Hematopoietic multipotent progenitor cell treated with erythropoietin and hydrocortisone succinate and interleukin-3 and kit ligand, for 15 days (in vitro differentiated cells): Measurements from ENCODE around the gene TAAR6.
A peak's percentile ranks its signal among the peaks of the same experiment; 100 is the strongest.
"Not testable (repeated sequence)": the region's sequence is repeated elsewhere in the genome, so short reads cannot be mapped to it uniquely, and the experiment has no call there.

Source experiments
- DNase-seq: peaks from one replicate; pipeline ENCODE4 v3.0.0-alpha.2; 2015; ENCODE audit warnings: low spot score

TAAR6 gene

DNA sequence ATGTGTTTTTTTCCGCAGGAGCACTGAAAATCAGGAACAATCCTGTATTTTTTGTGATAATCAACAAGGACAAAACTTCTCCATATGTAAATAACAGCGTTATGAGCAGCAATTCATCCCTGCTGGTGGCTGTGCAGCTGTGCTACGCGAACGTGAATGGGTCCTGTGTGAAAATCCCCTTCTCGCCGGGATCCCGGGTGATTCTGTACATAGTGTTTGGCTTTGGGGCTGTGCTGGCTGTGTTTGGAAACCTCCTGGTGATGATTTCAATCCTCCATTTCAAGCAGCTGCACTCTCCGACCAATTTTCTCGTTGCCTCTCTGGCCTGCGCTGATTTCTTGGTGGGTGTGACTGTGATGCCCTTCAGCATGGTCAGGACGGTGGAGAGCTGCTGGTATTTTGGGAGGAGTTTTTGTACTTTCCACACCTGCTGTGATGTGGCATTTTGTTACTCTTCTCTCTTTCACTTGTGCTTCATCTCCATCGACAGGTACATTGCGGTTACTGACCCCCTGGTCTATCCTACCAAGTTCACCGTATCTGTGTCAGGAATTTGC, at the start of gene TAAR6:
Gene TAAR6 (plus strand): TSS at position 102 of the 557 bp plus-strand sequence. CDS start 0 bp downstream, at position 102.
- DNase-seq: no peak

DNA sequence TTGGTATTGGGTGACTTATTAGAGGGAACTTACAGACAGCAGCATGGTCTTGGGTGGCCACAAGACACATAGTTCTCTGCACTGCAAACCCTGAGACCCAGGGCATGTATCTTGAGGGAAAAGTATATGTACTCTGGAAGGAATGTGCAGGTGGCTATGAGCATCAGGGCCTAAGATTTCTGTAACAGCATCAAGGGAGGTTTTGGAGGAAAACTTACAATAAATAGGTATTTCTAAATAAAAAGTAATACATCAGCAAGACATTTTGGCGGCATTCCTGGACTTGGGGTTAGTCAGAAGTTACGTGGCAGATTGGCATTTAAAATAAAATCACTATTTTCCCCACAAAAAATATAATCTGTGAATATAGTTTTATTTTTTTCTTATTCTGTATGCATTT, 49.2 kb upstream of the TAAR6 start:
- DNase-seq: no peak

GRCh38 chr6:132524646-132525045, 45.5 kb upstream of the TAAR6 start:
- no peak for DNase-seq

DNA sequence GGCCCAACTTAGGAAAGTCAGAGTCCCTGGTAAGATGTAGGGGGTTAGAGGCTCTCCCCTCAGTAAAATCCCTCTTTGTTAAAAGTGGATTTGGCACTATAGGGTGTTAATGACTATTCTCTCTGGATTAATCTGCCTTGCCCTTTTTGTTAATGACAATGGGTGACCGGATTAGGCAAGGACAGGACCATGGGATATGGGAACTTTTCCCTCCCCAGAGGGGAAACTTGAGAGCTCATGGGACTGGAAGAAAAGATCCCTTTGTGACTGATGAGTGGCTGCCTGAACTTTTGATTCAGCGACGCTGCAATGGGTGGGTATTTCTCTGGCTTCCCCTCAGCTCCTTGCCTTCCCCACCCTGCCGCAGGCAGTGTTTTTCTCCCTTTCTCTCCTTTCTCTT, 44.3 kb upstream of the TAAR6 start:
- DNase-seq: no peak

GRCh38 chr6:132526461-132526860, 43.7 kb upstream of the TAAR6 start:
- DNase-seq: no peak

DNA sequence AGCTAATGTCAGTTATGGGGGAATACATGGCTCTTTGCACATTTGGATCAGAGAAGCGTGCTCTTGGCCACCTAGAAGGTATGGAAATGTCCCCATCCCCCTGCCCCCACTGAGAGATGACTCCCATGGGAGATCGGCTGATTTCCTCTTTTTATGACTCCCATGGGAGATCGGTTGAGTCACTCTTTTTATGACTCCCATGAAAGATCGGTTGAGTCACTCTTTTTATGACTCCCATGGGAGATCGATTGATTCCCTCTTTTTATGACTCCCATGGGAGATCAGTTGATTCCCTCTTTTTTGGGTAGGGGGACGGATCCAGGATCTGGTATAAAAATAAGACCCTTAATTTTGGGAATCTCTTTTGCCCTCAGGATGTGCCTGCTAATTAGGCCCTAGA, 42.3 kb upstream of the TAAR6 start:
- no peak for DNase-seq

GRCh38 chr6:132530293-132530974, 39.7 kb upstream of the TAAR6 start:
- DNase-seq: peak; percentile 82

DNA sequence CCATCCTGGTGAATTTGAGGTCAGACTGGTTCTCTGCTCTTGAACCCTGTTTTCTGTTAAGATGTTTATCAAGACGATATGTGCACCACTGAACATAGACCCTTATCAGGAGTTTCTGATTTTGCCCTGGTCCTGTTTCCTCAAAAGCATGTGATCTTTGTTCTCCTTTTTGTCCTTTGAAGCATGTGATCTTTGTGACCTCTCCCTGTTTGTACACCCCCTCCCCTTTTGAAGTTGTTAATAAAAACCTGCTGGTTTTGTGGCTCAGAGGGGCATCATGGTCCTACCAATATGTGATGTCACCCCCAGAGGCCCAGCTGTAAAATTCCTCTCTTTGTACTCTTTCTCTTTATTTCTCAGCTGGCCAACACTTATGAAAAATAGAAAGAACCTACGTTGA, 35.6 kb upstream of the TAAR6 start:
- not testable (repeated sequence) for DNase-seq

DNA sequence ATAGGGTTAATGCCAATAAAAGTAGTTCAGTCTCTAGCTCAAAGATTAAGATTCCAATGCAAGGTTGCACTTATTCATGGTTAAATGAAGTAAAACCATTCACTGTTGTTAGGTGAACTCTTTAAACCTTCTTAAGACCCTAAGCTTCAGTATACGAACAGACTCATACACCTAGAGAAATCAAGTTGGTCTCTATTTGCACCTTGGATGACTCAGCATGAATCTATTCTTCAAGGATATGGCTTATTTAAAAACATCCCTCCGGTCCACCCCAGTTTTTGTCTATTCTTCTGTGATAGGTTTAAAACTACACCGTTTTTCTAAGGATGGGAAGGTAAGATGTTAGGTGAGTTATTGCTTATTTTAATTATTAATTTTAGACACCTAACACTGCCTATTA, 33.0 kb upstream of the TAAR6 start:
- DNase-seq: no peak

DNA sequence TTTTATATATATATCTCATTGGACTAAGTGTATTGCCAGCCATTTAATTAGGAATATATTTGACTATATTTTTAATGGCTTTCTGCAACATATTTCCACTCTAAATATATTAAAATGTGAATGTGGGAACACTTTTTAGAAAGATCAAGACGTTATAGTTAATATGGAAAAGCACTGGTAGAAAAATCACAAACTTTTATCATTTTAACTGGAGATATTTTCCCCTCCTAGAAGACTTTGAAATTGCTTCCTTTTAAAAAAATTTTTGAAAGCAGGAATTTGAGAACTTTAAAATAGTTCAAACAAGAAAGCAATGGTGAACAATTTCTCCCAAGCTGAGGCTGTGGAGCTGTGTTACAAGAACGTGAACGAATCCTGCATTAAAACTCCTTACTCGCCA, 32.1 kb upstream of the TAAR6 start, which contains the start of gene TAAR9:
Gene TAAR9 (plus strand): TSS at position 301 of the 400 bp plus-strand sequence. CDS start 13 bp downstream, at position 314.
- DNase-seq: no peak

DNA sequence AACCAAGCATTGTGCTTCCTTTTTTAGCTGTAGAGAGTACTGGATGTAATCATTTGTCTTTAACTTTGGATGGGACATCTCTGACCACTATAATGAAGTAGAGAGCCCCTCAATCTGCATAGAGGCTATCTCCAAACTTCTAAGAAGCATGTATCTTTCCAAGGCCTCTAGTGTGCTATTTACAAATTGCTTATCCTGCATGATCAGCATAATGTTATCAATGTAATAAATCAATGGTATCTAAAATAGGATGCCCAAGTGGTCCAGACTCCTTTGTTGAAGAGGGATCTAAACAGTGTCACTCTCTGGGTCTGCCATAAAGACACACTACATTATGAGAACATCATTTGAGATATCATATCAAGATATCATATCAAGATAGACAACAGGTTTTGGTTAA, 25.3 kb upstream of the TAAR6 start:
- DNase-seq: no peak

GRCh38 chr6:132548746-132549463, 21.2 kb upstream of the TAAR6 start:
- DNase-seq: no peak

- DNase-seq: no peak
Observed at GRCh38 chr6:132551214-132551613, 18.9 kb upstream of the TAAR6 start.

- no peak for DNase-seq
Observed at GRCh38 chr6:132552372-132552771, 17.8 kb upstream of the TAAR6 start, which contains the start of gene TAAR8. Gene TAAR8 (plus strand): TSS chr6:132552672. CDS start chr6:132552693, 21 bp downstream.

GRCh38 chr6:132560087-132560486, 10.0 kb upstream of the TAAR6 start:
- not testable (repeated sequence) for DNase-seq

DNA sequence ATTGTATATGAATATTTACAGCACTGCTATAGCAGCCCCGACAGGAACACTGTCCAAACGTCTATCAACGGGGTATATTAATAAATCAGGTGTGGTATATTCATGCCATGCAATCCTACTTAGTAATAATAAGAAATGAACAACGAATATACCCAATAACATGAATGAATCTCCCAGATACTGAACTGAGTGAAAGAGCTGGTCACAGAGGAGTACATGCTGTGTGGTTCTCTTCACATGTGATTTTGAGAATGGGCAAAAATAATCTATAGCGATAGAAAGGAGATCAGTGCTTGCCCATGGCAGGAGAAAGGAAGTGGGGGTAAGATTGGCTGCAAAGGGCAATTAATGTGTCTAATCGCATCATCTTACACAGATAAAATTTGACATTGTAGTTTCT, 3.7 kb upstream of the TAAR6 start:
- DNase-seq: no peak

- no peak for DNase-seq
Observed at GRCh38 chr6:132567566-132567965, 2.6 kb upstream of the TAAR6 start.

DNA sequence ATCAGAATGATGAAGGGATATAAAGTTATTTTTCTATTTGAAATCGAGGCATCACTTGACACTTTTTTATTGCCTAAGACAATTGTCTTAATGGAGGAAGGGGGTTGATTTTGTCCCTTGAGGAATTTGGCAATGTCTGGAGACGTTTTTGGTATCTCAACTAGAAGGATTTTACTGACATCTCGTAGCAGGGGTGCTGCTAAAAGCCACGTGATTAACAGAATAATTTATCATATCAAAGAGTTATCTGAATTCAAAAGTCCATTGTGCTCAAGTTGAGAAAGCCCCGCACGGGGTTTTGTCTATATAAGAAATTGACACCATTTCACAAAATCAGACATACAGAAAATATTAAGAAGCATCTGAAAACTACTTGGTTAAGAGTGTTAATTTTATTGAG, 1.5 kb upstream of the TAAR6 start:
- no peak for DNase-seq

DNA sequence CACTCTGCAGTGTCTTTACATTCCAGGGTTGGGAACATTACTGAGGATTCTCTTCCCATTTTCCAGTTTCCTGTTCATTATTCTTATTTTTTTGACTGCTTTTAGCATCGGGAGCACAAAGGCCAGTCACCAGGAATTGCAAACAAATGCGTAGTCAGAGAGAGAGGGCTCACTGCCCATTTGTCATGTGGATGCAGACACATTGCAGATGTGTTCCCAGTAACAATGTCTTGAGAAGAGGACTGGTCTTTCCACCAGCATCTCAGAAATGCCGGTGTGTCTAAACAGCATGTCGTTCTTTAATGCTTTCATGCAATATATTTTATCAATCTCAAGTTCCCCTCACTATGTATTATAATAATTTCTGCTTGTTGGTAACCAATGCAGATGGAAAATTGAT, 952 bp upstream of the TAAR6 start:
- no peak for DNase-seq

DNA sequence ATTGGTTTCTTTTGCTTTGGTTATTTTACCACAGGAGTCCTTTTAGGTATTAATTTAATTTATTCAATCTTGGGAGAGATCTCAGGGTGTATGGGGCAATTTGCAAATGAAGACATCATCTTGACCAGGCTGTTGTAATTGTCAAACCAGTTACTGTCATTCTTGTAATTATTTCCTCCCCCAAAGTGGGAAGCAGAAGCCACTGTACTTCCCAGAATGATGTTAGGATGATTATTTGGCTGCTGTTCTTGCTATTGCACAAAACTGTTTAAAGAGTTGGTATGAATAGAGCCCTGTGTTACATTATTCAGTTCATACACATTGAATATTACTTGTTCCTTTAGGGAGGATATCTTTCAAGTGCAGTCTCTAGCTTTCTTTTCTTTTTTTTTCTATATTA, 1.7 kb downstream of the TAAR6 start:
- no peak for DNase-seq

DNA sequence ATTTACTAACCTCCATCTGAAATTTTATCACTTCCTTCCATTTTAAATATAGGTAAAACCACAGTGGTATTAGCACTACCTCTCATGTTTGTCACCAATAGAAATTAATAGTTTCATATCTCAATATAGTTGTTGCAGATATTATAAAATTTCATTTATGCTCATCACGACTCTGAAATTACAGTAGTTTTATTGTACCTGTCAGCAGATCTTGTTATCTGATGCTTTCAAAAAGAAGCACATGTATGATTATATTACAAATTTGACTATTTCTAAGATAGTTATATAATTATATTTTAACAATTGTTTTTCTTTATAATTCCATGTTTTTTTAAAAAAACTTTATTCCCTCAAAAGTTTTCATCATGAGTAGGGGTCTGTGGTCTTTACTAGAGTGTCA, 14.6 kb downstream of the TAAR6 start:
- DNase-seq: no peak

DNA sequence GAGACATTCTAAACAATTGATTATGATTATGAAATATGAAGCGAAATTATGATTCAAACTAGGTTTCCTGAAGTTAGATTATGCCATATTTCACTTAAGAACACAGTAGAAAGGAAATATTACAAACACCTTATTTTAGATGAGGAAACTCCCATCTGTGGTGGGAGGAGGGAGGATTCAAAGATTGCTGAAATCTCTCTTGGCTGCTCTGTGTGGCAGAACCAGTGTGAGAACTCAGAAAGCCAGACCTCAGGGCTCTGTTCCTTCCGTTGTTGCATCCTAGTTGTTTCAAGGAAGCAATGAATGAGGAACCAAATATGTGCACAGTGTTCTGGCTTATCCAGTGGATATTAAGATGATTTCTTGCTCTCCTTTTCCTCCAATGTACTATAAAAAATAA, 17.3 kb downstream of the TAAR6 start:
- DNase-seq: no peak

DNA sequence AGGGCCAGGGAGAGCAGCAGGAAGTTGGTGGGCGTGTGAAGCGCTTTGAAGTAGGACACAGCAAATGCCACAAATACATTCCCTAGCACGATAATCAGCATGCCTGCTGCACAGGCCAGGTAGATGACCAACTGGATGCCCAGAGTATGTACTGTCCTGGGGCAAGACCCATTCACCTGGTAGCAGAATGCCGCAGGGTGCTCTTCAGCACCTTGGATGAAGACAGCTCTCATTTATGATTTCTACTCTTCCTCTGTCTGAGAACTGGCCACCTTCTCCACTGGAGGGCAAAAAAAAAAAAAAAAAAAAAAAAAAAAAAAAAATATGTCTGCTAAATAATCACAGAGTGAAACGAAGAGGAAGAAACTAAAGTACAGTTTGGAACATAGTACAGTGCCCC, 19.3 kb downstream of the TAAR6 start, which contains the start of gene TAAR5:
Gene TAAR5 (minus strand): TSS at position 288 of the 400 bp plus-strand sequence. CDS start 55 bp downstream, at position 233.
- no peak for DNase-seq
